ENCODE measurements around the gene SLC30A1.

DNA sequence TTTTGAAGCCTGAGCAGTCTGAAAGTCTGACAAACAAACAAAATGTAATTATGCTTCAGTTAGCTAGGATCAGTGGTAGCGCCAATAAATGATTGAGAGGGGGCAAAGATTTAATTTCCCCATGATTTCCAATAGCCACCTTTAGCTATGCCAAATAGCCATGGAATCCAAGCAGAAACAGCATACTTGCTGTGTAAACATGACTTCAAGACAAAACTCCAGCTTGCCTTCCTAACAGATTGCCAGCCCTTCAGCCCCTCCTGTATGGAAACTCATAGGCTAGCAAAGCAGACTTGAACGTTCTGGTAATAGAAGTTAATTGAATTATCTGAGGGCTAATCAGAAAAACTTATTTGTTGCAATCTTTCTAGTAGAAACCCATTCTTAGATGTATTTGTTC, 25.6 kb upstream of the SLC30A1 start:
- TF ChIP-seq, protein P1, sequence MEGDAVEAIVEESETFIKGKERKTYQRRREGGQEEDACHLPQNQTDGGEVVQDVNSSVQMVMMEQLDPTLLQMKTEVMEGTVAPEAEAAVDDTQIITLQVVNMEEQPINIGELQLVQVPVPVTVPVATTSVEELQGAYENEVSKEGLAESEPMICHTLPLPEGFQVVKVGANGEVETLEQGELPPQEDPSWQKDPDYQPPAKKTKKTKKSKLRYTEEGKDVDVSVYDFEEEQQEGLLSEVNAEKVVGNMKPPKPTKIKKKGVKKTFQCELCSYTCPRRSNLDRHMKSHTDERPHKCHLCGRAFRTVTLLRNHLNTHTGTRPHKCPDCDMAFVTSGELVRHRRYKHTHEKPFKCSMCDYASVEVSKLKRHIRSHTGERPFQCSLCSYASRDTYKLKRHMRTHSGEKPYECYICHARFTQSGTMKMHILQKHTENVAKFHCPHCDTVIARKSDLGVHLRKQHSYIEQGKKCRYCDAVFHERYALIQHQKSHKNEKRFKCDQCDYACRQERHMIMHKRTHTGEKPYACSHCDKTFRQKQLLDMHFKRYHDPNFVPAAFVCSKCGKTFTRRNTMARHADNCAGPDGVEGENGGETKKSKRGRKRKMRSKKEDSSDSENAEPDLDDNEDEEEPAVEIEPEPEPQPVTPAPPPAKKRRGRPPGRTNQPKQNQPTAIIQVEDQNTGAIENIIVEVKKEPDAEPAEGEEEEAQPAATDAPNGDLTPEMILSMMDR (IDR thresholded peaks at IDR 0.05; ENCODE audit: insufficient read depth, low read length, poor library complexity, severe bottlenecking): no peak
- no peak for TF ChIP-seq EZH2phosphoT487 (conservative IDR thresholded peaks at IDR 0.05; ENCODE audit: low read length)

Data from SU-DHL-6 (cell line).